OCI-LY7 (cell line): ENCODE data around the gene SERPIND1. TPM values are rescaled to one million over a fixed set of nuclear protein-coding genes. Genes with fewer than 3 reads are reported as not detected.

Source experiments
- BruUV-seq: library from RNA; stranded (reverse); fragments of 400-500 nt; replicated peaks from 2 replicates; lab custom pipeline; 2021; lab: Mats Ljungman, UMichigan
- CTCF ChIA-PET: fragments of 300-600 bp; sonication (Branson Sonifier 250); formaldehyde crosslinking; loops from one replicate; lab custom pipeline; 2022; ENCODE audit warnings: antibody characterized with exemption; ENCODE audit not compliant: unreplicated experiment; lab: Charles Lee
- POLR2A ChIA-PET: fragments of 300-600 bp; sonication (Branson Sonifier 250); formaldehyde crosslinking; loops from one replicate; lab custom pipeline; 2022; ENCODE audit warnings: antibody characterized with exemption; lab: Charles Lee
- DNase-seq: peaks from one replicate; pipeline ENCODE4 v3.0.0-alpha.2; 2015; ENCODE audit warnings: low spot score
- H2AFZ ChIP-seq: fragments of 200-600 bp; sonication (generic), shearing (Covaris generic); 2 replicates; pipeline ENCODE4 v1.6.1; 2014; ENCODE audit warnings: mild to moderate bottlenecking, antibody characterized with exemption, low read length, moderate library complexity
- H3K27ac ChIP-seq: fragments of 200-600 bp; sonication (generic); 2 replicates; pipeline ENCODE4 v1.5.1; 2014; ENCODE audit warnings: mixed run types, low read depth, mild to moderate bottlenecking, moderate library complexity, low read length, inconsistent platforms; ENCODE audit not compliant: poor library complexity, severe bottlenecking
- H3K36me3 ChIP-seq: fragments of 200-600 bp; sonication (generic); 2 replicates; pipeline ENCODE4 v1.6.1; 2014; ENCODE audit warnings: mild to moderate bottlenecking, antibody characterized with exemption, low read length, moderate library complexity, mixed read lengths; ENCODE audit not compliant: insufficient read depth
- H3K4me1 ChIP-seq: fragments of 200-600 bp; sonication (generic); 2 replicates; pipeline ENCODE4 v1.5.1; 2014; ENCODE audit warnings: mild to moderate bottlenecking, low read length; ENCODE audit not compliant: insufficient read depth, poor library complexity, severe bottlenecking
- H3K4me2 ChIP-seq: fragments of 200-600 bp; sonication (generic); 2 replicates; pipeline ENCODE4 v1.6.1; 2014; ENCODE audit warnings: mild to moderate bottlenecking, low read length
- H3K4me3 ChIP-seq: fragments of 200-600 bp; sonication (generic); 2 replicates; pipeline ENCODE4 v1.5.1; 2014; ENCODE audit warnings: mild to moderate bottlenecking, low read depth, low read length; ENCODE audit not compliant: poor library complexity, severe bottlenecking
- H3K79me2 ChIP-seq: fragments of 200-600 bp; sonication (generic); 2 replicates; pipeline ENCODE4 v1.6.1; 2016; ENCODE audit warnings: low read depth, mild to moderate bottlenecking, low read length, moderate library complexity, mixed read lengths; ENCODE audit not compliant: insufficient read depth
- H3K9me2 ChIP-seq: fragments of 200-600 bp; sonication (generic); 2 replicates; pipeline ENCODE4 v1.6.1; 2016; ENCODE audit warnings: mild to moderate bottlenecking, low read length, mixed read lengths; ENCODE audit not compliant: insufficient read depth
- H3K9me3 ChIP-seq: fragments of 200-600 bp; sonication (generic); 2 replicates; pipeline ENCODE4 v1.6.1; 2014; ENCODE audit warnings: mild to moderate bottlenecking, mixed run types, low read length, mixed read lengths
- H4K20me1 ChIP-seq: fragments of 200-600 bp; sonication (generic); 2 replicates; pipeline ENCODE4 v1.6.1; 2014; ENCODE audit warnings: mild to moderate bottlenecking, antibody characterized with exemption, low read length, moderate library complexity, mixed read lengths; ENCODE audit not compliant: insufficient read depth
- CTCF ChIP-seq: fragments of 200-600 bp; sonication (generic); conservative IDR thresholded peaks from 2 replicates; pipeline ENCODE4 v1.5.1; 2014; ENCODE audit warnings: mild to moderate bottlenecking, antibody characterized with exemption, low read length, moderate library complexity, mixed read lengths
- EZH2phosphoT487 ChIP-seq: fragments of 200-600 bp; sonication (generic); IDR thresholded peaks from 2 replicates; pipeline ENCODE4 v1.6.1; 2018; ENCODE audit warnings: low read depth, borderline replicate concordance, mild to moderate bottlenecking, mixed run types, antibody characterized with exemption, low read length, moderate library complexity, mixed read lengths
- intact Hi-C: fragments of 100-400 bp; cut with micrococcal nuclease; formaldehyde crosslinking; loops from one replicate; pipeline ENCODE4 v1.10.0; 2022; ENCODE audit not compliant: unreplicated experiment
- total RNA-seq, 2 experiments: library from RNA; depleted of rRNA in 1 of 2; stranded (reverse); fragments of >200 nt in 1 of 2; shearing (Covaris generic) in 1 of 2; gene quantifications; 2 replicates each; pipeline ENCODE4 v1.2.3, GENCODE V29; 2014 to 2022

Gene SERPIND1
- total RNA-seq, 2 experiments from 2014 or later = not detected

GRCh38 chr22:20758688-20759087 is 15.2 kb upstream of the SERPIND1 start:
- intact Hi-C loops = no loop called here
- H3K36me3 ChIP-seq = peaks cover 32% of the 10 kb centered on the region
- DNase-seq = no peak
- H2AFZ ChIP-seq = no peak overlapping the region
- H3K9me3 ChIP-seq = no peaks in the 10 kb centered on the region
- no peak overlapping the region for H3K4me3 ChIP-seq
- no peak; the same call in 1 of the 2 replicates for TF ChIP-seq CTCF
- no peak for TF ChIP-seq EZH2phosphoT487
- H3K9me2 ChIP-seq = no peaks in the 10 kb centered on the region
- H3K4me2 ChIP-seq = no peak overlapping the region
- no TSS peak for BruUV-seq
- H3K79me2 ChIP-seq = no peaks in the 10 kb centered on the region
- H3K27ac ChIP-seq = no peak overlapping the region
- no peaks in the 10 kb centered on the region for H4K20me1 ChIP-seq
- ChIA-PET POLR2A (interaction anchor here (0.6 to 0.7 kb wide), 2 partner anchors 131 to 1538 kb away, joined by 3 to 7 read pairs; no protein-coding TSS in a partner anchor), CTCF (no interaction called here)
- no peaks in the 10 kb centered on the region for H3K4me1 ChIP-seq

- H3K9me3 ChIP-seq = no peaks in the 10 kb centered on the region
- no peak overlapping the region for H3K4me2 ChIP-seq
- CTCF ChIA-PET = no interaction called here
- no peaks in the 10 kb centered on the region for H3K9me2 ChIP-seq
- no peaks in the 10 kb centered on the region for H3K79me2 ChIP-seq
- H2AFZ ChIP-seq = no peak overlapping the region
- H4K20me1 ChIP-seq = no peaks in the 10 kb centered on the region
- no peak overlapping the region for H3K4me3 ChIP-seq
- no peak for DNase-seq
- peaks cover 46% of the 10 kb centered on the region for H3K36me3 ChIP-seq
- POLR2A ChIA-PET = no interaction called here
- no peak overlapping the region for H3K27ac ChIP-seq
- intact Hi-C loops = no loop called here
- no peaks in the 10 kb centered on the region for H3K4me1 ChIP-seq
- BruUV-seq = TSS peak; percentile 25
- TF ChIP-seq EZH2phosphoT487 (no peak), CTCF (no peak)
These were observed 13.8 kb upstream of the SERPIND1 start for GRCh38 chr22:20760084-20760483.

GRCh38 chr22:20761536-20761935 is 12.4 kb upstream of the SERPIND1 start:
- Histone ChIP-seq H2AFZ (no peak overlapping the region), H4K20me1 (no peaks in the 10 kb centered on the region), H3K36me3 (peaks cover 52% of the 10 kb centered on the region), H3K27ac (no peak overlapping the region), H3K4me1 (no peaks in the 10 kb centered on the region), H3K9me2 (no peaks in the 10 kb centered on the region), H3K9me3 (no peaks in the 10 kb centered on the region), H3K4me3 (no peak overlapping the region), H3K4me2 (no peak overlapping the region), H3K79me2 (no peaks in the 10 kb centered on the region)
- POLR2A ChIA-PET = interaction anchor here (0.9 kb wide), 1 partner anchor 9 kb away, joined by 3 read pairs; no protein-coding TSS in a partner anchor
- TF ChIP-seq EZH2phosphoT487 (no peak), CTCF (no peak)
- intact Hi-C loops = no loop called here
- CTCF ChIA-PET = no interaction called here
- no TSS peak for BruUV-seq
- DNase-seq = no peak
